ENCODE results near the gene PHYKPL. TPM values are rescaled to one million over a fixed set of nuclear protein-coding genes. Genes with fewer than 3 reads are reported as not detected.

Gene PHYKPL
- total and polyA plus RNA-seq, 2 of the 13 experiments (the other 11 are each of a cell fraction or from before 2014, with no cell fraction given): 18.0 to 78.6 TPM

DNA sequence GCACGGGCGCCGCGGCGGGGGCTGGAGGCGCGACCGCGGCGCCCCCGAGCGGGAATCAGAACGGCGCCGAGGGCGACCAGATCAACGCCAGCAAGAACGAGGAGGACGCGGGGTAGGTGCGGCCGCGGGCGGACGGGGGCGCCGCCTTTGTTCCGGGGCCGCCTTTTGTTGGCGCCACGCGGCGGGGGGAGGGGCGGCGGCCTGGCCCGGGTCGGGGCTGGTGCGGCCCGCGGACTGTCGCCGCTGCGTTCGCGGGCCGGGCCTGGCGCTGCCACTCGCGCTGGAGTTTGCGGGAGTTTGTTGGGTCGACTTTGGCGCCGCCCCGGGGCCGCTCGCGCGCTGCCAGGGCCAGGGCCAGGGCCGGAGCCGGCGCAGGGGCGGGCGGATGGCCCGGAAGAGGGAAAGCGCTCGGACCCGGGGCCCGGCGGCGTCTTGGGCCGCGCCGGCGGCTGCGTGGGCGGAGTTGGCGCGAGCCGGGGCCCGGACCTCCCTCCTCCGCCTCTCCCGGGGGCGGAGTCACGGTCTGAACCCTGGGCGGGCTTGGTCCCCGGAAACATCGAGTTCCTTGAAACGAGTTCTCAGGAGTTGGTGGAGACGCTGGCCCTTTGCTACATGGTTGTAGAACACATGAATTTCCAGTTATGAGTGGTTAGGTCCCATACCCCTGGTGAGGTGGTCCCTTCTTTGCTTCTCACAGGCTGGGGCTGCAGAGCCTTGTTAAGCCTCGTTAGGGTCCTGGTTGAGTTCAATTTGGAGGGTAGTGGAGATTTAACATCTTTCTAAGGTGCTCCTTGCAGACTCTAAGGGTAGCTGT is 27.5 kb downstream of the PHYKPL start (continued):
- TF ChIP-seq, protein P1, sequence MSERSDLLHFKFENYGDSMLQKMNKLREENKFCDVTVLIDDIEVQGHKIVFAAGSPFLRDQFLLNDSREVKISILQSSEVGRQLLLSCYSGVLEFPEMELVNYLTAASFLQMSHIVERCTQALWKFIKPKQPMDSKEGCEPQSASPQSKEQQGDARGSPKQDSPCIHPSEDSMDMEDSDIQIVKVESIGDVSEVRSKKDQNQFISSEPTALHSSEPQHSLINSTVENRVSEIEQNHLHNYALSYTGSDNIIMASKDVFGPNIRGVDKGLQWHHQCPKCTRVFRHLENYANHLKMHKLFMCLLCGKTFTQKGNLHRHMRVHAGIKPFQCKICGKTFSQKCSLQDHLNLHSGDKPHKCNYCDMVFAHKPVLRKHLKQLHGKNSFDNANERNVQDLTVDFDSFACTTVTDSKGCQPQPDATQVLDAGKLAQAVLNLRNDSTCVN (CRISPR knock-in tag; IDR thresholded peaks at IDR 0.05; ENCODE audit: borderline replicate concordance): no peak
- TF ChIP-seq RXRA (CRISPR knock-in tag; IDR thresholded peaks at IDR 0.05) (no peak), ELF3 (CRISPR knock-in tag; IDR thresholded peaks at IDR 0.05) (no peak), CAMTA2 (CRISPR knock-in tag; IDR thresholded peaks at IDR 0.05; ENCODE audit: borderline replicate concordance) (0 out of 2 replicates have a peak, but pooled peaks have one; percentile 49), ZSCAN25 (CRISPR knock-in tag; IDR thresholded peaks at IDR 0.05) (peak; percentile 10; the same call in 1 of the 2 replicates), AKAP8 (CRISPR knock-in tag; IDR thresholded peaks at IDR 0.05) (peak; percentile 64; the same call in 1 of the 2 replicates), ZNF577 (CRISPR knock-in tag; IDR thresholded peaks at IDR 0.05; ENCODE audit: borderline replicate concordance, low read depth) (no peak), MAZ (IDR thresholded peaks at IDR 0.05; ENCODE audit: borderline replicate concordance, low read depth, low read length) (peak; percentile 51; the same call in 1 of the 2 replicates), MAZ (CRISPR knock-in tag; IDR thresholded peaks at IDR 0.05; ENCODE audit: low read depth) (no peak), NFE2L2 (IDR thresholded peaks at IDR 0.05; ENCODE audit: low read length) (no peak), ZNF766 (CRISPR knock-in tag; IDR thresholded peaks at IDR 0.05; ENCODE audit: borderline replicate concordance) (no peak), SMAD1 (CRISPR knock-in tag; IDR thresholded peaks at IDR 0.05; ENCODE audit: borderline replicate concordance, low read depth) (no peak), ZNF441 (CRISPR knock-in tag; IDR thresholded peaks at IDR 0.05; ENCODE audit: borderline replicate concordance) (peak; percentile 61), KLF16 (CRISPR knock-in tag; IDR thresholded peaks at IDR 0.05) (peak in 1 of 2 experiments; percentile 34; a peak in 1 of 4 replicates), ZNF558 (CRISPR knock-in tag; IDR thresholded peaks at IDR 0.05; ENCODE audit: borderline replicate concordance) (0 out of 2 replicates have a peak, but pooled peaks have one; percentile 14), ZC3H13 (CRISPR knock-in tag; IDR thresholded peaks at IDR 0.05) (peak; percentile 60; the same call in 1 of the 2 replicates), ZNF468 (CRISPR knock-in tag; IDR thresholded peaks at IDR 0.05) (no peak), TAF15 (IDR thresholded peaks at IDR 0.05; ENCODE audit: low read depth, low read length, poor library complexity, severe bottlenecking) (no peak)
- TF ChIP-seq, protein P2, sequence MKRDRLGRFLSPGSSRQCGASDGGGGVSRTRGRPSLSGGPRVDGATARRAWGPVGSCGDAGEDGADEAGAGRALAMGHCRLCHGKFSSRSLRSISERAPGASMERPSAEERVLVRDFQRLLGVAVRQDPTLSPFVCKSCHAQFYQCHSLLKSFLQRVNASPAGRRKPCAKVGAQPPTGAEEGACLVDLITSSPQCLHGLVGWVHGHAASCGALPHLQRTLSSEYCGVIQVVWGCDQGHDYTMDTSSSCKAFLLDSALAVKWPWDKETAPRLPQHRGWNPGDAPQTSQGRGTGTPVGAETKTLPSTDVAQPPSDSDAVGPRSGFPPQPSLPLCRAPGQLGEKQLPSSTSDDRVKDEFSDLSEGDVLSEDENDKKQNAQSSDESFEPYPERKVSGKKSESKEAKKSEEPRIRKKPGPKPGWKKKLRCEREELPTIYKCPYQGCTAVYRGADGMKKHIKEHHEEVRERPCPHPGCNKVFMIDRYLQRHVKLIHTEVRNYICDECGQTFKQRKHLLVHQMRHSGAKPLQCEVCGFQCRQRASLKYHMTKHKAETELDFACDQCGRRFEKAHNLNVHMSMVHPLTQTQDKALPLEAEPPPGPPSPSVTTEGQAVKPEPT (CRISPR knock-in tag; IDR thresholded peaks at IDR 0.05; ENCODE audit: low read depth): no peak
- TF ChIP-seq, protein P3, sequence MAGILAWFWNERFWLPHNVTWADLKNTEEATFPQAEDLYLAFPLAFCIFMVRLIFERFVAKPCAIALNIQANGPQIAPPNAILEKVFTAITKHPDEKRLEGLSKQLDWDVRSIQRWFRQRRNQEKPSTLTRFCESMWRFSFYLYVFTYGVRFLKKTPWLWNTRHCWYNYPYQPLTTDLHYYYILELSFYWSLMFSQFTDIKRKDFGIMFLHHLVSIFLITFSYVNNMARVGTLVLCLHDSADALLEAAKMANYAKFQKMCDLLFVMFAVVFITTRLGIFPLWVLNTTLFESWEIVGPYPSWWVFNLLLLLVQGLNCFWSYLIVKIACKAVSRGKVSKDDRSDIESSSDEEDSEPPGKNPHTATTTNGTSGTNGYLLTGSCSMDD (CRISPR knock-in tag; IDR thresholded peaks at IDR 0.05): no peak
